ENCODE results near the gene CCL15. TPM values are rescaled to one million over a fixed set of nuclear protein-coding genes. Genes with fewer than 3 reads are reported as not detected.

CCL15 gene
- total and polyA plus RNA-seq, 4 donors, result 8.8 to 27.8 (median 11.6) TPM

DNA sequence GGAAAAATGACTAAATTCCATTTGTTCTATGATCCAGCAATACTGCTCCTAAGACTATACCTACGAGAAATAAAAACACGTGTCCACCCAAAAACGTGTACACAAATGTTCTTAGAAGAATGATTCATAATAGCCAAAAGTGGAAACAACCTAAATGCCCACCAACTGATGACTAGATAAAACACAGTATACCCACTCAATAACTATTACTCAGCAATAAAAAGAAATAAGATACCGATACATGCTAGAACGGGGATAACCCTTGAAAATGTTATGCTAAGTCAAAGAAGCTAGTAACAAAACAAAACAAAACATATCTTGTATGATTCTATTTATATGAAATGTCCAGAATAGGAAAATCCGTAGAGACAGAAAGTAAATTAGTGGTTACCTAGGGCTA lies 37.7 kb downstream of the CCL15 start:
- H3K9me3 ChIP-seq (ENCODE audit: control insufficient read depth in 4 of 4, low read length in 3 of 4), result no peaks in the 10 kb centered on the region
- no peak for DNase-seq (ENCODE audit: low spot score)
- 90% methylated on average over 6 of the region's 6 CpGs for WGBS
- no peak overlapping the region for H3K27ac ChIP-seq (ENCODE audit: low read depth in 1 of 2, low read length in 2 of 2)
- H3K4me1 ChIP-seq (ENCODE audit: control insufficient read depth in 4 of 4, insufficient read depth in 4 of 4, low read length in 3 of 4), result no peaks in the 10 kb centered on the region
- no peak overlapping the region for H3K4me3 ChIP-seq (ENCODE audit: low read depth in 1 of 3, low read length in 3 of 3)
- H3K36me3 ChIP-seq (ENCODE audit: control insufficient read depth in 4 of 4, insufficient read depth in 3 of 4, low read depth in 1 of 4, low read length in 3 of 4), result no peaks in the 10 kb centered on the region
- no peaks in the 10 kb centered on the region for H3K27me3 ChIP-seq (ENCODE audit: control insufficient read depth in 4 of 4, insufficient read depth in 4 of 4, low read length in 3 of 4)
- TF ChIP-seq, protein P1, sequence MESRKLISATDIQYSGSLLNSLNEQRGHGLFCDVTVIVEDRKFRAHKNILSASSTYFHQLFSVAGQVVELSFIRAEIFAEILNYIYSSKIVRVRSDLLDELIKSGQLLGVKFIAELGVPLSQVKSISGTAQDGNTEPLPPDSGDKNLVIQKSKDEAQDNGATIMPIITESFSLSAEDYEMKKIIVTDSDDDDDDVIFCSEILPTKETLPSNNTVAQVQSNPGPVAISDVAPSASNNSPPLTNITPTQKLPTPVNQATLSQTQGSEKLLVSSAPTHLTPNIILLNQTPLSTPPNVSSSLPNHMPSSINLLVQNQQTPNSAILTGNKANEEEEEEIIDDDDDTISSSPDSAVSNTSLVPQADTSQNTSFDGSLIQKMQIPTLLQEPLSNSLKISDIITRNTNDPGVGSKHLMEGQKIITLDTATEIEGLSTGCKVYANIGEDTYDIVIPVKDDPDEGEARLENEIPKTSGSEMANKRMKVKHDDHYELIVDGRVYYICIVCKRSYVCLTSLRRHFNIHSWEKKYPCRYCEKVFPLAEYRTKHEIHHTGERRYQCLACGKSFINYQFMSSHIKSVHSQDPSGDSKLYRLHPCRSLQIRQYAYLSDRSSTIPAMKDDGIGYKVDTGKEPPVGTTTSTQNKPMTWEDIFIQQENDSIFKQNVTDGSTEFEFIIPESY (IDR thresholded peaks at IDR 0.05), result no peak
- TF ChIP-seq, protein P2, sequence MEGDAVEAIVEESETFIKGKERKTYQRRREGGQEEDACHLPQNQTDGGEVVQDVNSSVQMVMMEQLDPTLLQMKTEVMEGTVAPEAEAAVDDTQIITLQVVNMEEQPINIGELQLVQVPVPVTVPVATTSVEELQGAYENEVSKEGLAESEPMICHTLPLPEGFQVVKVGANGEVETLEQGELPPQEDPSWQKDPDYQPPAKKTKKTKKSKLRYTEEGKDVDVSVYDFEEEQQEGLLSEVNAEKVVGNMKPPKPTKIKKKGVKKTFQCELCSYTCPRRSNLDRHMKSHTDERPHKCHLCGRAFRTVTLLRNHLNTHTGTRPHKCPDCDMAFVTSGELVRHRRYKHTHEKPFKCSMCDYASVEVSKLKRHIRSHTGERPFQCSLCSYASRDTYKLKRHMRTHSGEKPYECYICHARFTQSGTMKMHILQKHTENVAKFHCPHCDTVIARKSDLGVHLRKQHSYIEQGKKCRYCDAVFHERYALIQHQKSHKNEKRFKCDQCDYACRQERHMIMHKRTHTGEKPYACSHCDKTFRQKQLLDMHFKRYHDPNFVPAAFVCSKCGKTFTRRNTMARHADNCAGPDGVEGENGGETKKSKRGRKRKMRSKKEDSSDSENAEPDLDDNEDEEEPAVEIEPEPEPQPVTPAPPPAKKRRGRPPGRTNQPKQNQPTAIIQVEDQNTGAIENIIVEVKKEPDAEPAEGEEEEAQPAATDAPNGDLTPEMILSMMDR (IDR thresholded peaks at IDR 0.05; ENCODE audit: low read depth, low read length, missing input control), result no peak
- TF ChIP-seq JUND (IDR thresholded peaks at IDR 0.05) (no peak), YY1 (IDR thresholded peaks at IDR 0.05) (no peak)
- no peak overlapping the region for H3K9ac ChIP-seq (ENCODE audit: low read depth in 1 of 2, low read length in 2 of 2)

DNA sequence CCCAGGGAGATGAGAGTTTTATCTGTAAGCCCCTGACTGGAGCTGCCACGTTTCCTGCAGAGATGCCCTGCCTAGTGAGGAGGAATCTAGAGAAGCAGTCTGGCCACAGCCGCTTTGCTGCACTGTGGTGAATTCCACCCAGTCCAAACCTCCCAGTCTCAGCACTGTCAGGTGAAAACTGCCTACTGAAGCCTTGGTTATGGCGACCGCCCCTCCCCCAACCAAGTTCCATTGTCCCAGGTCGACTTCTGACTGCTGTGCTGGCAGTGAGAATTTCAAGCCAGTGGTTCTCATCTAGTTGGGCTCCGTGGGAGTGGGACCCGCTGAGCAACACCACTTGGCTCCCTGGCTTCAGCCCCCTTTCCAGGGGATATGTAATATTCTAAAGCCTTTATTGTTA lies 47.6 kb downstream of the CCL15 start:
- 71% methylated on average over 7 of the region's 7 CpGs for WGBS
- Histone ChIP-seq H3K4me1 (ENCODE audit: control insufficient read depth in 4 of 4, insufficient read depth in 4 of 4, low read length in 3 of 4) (no peaks in the 10 kb centered on the region), H3K36me3 (ENCODE audit: control insufficient read depth in 4 of 4, insufficient read depth in 3 of 4, low read depth in 1 of 4, low read length in 3 of 4) (no peaks in the 10 kb centered on the region), H3K9me3 (ENCODE audit: control insufficient read depth in 4 of 4, low read length in 3 of 4) (no peaks in the 10 kb centered on the region), H3K4me3 (ENCODE audit: low read depth in 1 of 3, low read length in 3 of 3) (no peak overlapping the region), H3K27me3 (ENCODE audit: control insufficient read depth in 4 of 4, insufficient read depth in 4 of 4, low read length in 3 of 4) (no peaks in the 10 kb centered on the region), H3K9ac (ENCODE audit: low read depth in 1 of 2, low read length in 2 of 2) (no peak overlapping the region), H3K27ac (ENCODE audit: low read depth in 1 of 2, low read length in 2 of 2) (no peak overlapping the region)
- TF ChIP-seq RAD21 (IDR thresholded peaks at IDR 0.05), result no peak
- TF ChIP-seq EGR1 (IDR thresholded peaks at IDR 0.05; ENCODE audit: low read depth in 2 of 2), result no peak
- no peak for TF ChIP-seq RXRA (IDR thresholded peaks at IDR 0.05)
- TF ChIP-seq, protein P3, sequence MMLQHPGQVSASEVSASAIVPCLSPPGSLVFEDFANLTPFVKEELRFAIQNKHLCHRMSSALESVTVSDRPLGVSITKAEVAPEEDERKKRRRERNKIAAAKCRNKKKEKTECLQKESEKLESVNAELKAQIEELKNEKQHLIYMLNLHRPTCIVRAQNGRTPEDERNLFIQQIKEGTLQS (IDR thresholded peaks at IDR 0.05), result no peak
- no peak for TF ChIP-seq YY1 (IDR thresholded peaks at IDR 0.05)
- TF ChIP-seq FOXA2 (IDR thresholded peaks at IDR 0.05), result no peak
- no peak for TF ChIP-seq FOXA1 (IDR thresholded peaks at IDR 0.05)
- no peak for TF ChIP-seq HNF4A (conservative IDR thresholded peaks at IDR 0.05)
- TF ChIP-seq SP1 (IDR thresholded peaks at IDR 0.05), result no peak
- TF ChIP-seq HNF4G (IDR thresholded peaks at IDR 0.05), result no peak
- TF ChIP-seq, protein P4, sequence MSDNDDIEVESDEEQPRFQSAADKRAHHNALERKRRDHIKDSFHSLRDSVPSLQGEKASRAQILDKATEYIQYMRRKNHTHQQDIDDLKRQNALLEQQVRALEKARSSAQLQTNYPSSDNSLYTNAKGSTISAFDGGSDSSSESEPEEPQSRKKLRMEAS (IDR thresholded peaks at IDR 0.05), result no peak
- TF ChIP-seq NR2F2 (IDR thresholded peaks at IDR 0.05), result no peak
- TF ChIP-seq JUND (IDR thresholded peaks at IDR 0.05), result no peak
- TF ChIP-seq GABPA (IDR thresholded peaks at IDR 0.05 in 1 of 2, conservative IDR thresholded peaks at IDR 0.05 in 1 of 2), result no peak
- DNase-seq (ENCODE audit: low spot score), result no peak

DNA sequence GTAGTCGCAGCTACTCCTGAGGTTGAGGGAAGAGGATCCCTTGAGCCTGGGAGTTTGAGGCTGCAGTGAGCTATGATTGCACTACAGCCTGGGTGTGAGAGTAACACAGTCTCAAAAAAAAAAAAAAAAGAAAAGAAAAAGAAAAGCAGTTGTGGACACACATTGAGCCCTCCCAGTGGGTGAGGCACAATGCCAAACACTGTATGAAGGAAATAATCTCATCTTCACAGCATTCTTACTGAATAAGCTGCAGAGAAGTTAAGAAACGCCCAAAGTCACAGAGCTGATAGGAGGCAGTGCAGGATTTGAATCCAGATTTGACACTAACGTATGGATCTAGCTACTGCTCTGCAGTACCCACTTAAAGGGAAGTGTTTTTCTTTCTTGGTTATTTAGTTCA lies 52.0 kb downstream of the CCL15 start:
- H3K9ac ChIP-seq (ENCODE audit: low read depth in 1 of 2, low read length in 2 of 2), result no peak overlapping the region
- no peaks in the 10 kb centered on the region for H3K36me3 ChIP-seq (ENCODE audit: control insufficient read depth in 4 of 4, insufficient read depth in 3 of 4, low read depth in 1 of 4, low read length in 3 of 4)
- H3K4me1 ChIP-seq (ENCODE audit: control insufficient read depth in 4 of 4, insufficient read depth in 4 of 4, low read length in 3 of 4), result no peaks in the 10 kb centered on the region
- DNase-seq (ENCODE audit: low spot score), result no peak
- no peak for TF ChIP-seq RXRA (IDR thresholded peaks at IDR 0.05)
- no peak for TF ChIP-seq SP1 (IDR thresholded peaks at IDR 0.05)
- no peaks in the 10 kb centered on the region for H3K9me3 ChIP-seq (ENCODE audit: control insufficient read depth in 4 of 4, low read length in 3 of 4)
- no peaks in the 10 kb centered on the region for H3K27me3 ChIP-seq (ENCODE audit: control insufficient read depth in 4 of 4, insufficient read depth in 4 of 4, low read length in 3 of 4)
- no peak overlapping the region for H3K27ac ChIP-seq (ENCODE audit: low read depth in 1 of 2, low read length in 2 of 2)
- whole genome bisulfite sequencing, result 87% methylated on average over 3 of the region's 3 CpGs
- H3K4me3 ChIP-seq (ENCODE audit: low read depth in 1 of 3, low read length in 3 of 3), result no peak overlapping the region
